ENCODE data around the gene SEC63.
"Not testable (repeated sequence)": the region's sequence is repeated elsewhere in the genome, so short reads cannot be mapped to it uniquely, and the experiment has no call there.

SEC63 gene

GRCh38 chr6:107926697-107927544 lies 31.1 kb downstream of the SEC63 start:
- DNase-seq = not testable (repeated sequence)

- no peak for DNase-seq
These were observed 40.3 kb downstream of the SEC63 start for GRCh38 chr6:107917451-107918375.

GRCh38 chr6:107916961-107917360 lies 41.0 kb downstream of the SEC63 start:
- DNase-seq = not testable (repeated sequence)

GRCh38 chr6:107911692-107912091 lies 46.3 kb downstream of the SEC63 start:
- DNase-seq = no peak

GRCh38 chr6:107894809-107895396 lies 63.1 kb downstream of the SEC63 start:
- no peak for DNase-seq

GRCh38 chr6:107890431-107890830 lies 67.6 kb downstream of the SEC63 start:
- DNase-seq = not testable (repeated sequence)

- DNase-seq = not testable (repeated sequence)
These were observed 72.1 kb downstream of the SEC63 start for GRCh38 chr6:107885950-107886349.

- no peak for DNase-seq
These were observed 78.1 kb downstream of the SEC63 start for GRCh38 chr6:107879941-107880340.

- DNase-seq = no peak
These were observed 80.0 kb downstream of the SEC63 start for GRCh38 chr6:107877968-107878367.

GRCh38 chr6:107871976-107872375 lies 86.0 kb downstream of the SEC63 start:
- no peak for DNase-seq

GRCh38 chr6:107871512-107871911 lies 86.5 kb downstream of the SEC63 start:
- not testable (repeated sequence) for DNase-seq

GRCh38 chr6:107871016-107871415 lies 87.0 kb downstream of the SEC63 start:
- DNase-seq = no peak

- no peak for DNase-seq
These were observed 87.6 kb downstream of the SEC63 start for GRCh38 chr6:107870381-107870780.

GRCh38 chr6:107869871-107870270 lies 88.1 kb downstream of the SEC63 start:
- DNase-seq = no peak

GRCh38 chr6:107868867-107869611 lies 89.0 kb downstream of the SEC63 start:
- no peak for DNase-seq

- DNase-seq = no peak
These were observed 90.7 kb downstream of the SEC63 start for GRCh38 chr6:107867302-107867615.

- no peak for DNase-seq
These were observed 91.3 kb downstream of the SEC63 start for GRCh38 chr6:107866606-107867301.

GRCh38 chr6:107864226-107865127 lies 93.5 kb downstream of the SEC63 start:
- DNase-seq = no peak

GRCh38 chr6:107862383-107862782 lies 95.6 kb downstream of the SEC63 start:
- no peak for DNase-seq

GRCh38 chr6:107860963-107861362 lies 97.0 kb downstream of the SEC63 start:
- DNase-seq = not testable (repeated sequence)

- DNase-seq = not testable (repeated sequence)
These were observed 97.9 kb downstream of the SEC63 start for GRCh38 chr6:107860144-107860543.

Measured in activated naive CD4-positive, alpha-beta T cell treated with Interleukin-2 at 50 U/mL for 16 hours (primary cell).